B cell (primary cell): ENCODE data around the gene RASAL3. TPM values are rescaled to one million over a fixed set of nuclear protein-coding genes. Genes with fewer than 3 reads are reported as not detected.

Experiments
- ATAC-seq: fragments of 200-7000 bp; cut with Tn5 transposase; one replicate; pipeline ENCODE4 v1.10.0; 2021; ENCODE audit warnings: low read depth, mild to moderate bottlenecking, moderate number of reproducible peaks, moderate library complexity
- CTCF ChIA-PET: fragments of 350-600 bp; sonication (Branson Sonifier 250); formaldehyde crosslinking; loops from one replicate; lab custom pipeline; 2021; ENCODE audit warnings: antibody characterized with exemption, inconsistent platforms; lab: Charles Lee
- POLR2A ChIA-PET: fragments of 350-600 bp; sonication (Branson Sonifier 250); formaldehyde crosslinking; loops from one replicate; lab custom pipeline; 2021; ENCODE audit warnings: antibody characterized with exemption; lab: Charles Lee
- DNase-seq: peaks from one replicate; pipeline ENCODE4 v3.0.0; 2013
- H2AFZ ChIP-seq: 2 replicates; pipeline ENCODE4 v1.6.1; 2012; ENCODE audit warnings: mild to moderate bottlenecking, low read depth, low read length; ENCODE audit not compliant: insufficient read depth, poor library complexity, severe bottlenecking
- H3K27ac ChIP-seq, 2 donors: 1 replicate in 1 of 2; 2 replicates in 1 of 2; pipeline ENCODE4 v1.5.1; 2012 to 2013; ENCODE audit warnings: low read length in 2 of 2, mild to moderate bottlenecking in 2 of 2, moderate library complexity in 1 of 2
- H3K27me3 ChIP-seq, 4 experiments: fragments of 200-600 bp in 1 of 4; sonication (generic) in 1 of 4; replicated peaks in 1 of 4; 1 replicate in 2 of 4; 2 replicates in 2 of 4; pipeline versions ENCODE4 v1.6.1 to v1.7.0; 2013 to 2016; ENCODE audit warnings: low read length in 3 of 4, mild to moderate bottlenecking in 2 of 4, mixed read lengths in 1 of 4, moderate library complexity in 1 of 4; ENCODE audit not compliant: insufficient read depth in 4 of 4, control insufficient read depth in 3 of 4; ENCODE audit errors: control extremely low read depth in 1 of 4
- H3K36me3 ChIP-seq, 2 experiments: replicated peaks in 1 of 2; 1 replicate in 1 of 2; 2 replicates in 1 of 2; pipeline versions ENCODE4 v1.6.1 to v1.7.1; 2013; ENCODE audit warnings: low read length in 1 of 2; ENCODE audit not compliant: insufficient read depth in 2 of 2, control insufficient read depth in 1 of 2; ENCODE audit errors: control extremely low read depth in 1 of 2, extremely low read depth in 1 of 2
- H3K4me1 ChIP-seq, 2 donors: fragments of 200-600 bp in 1 of 2; sonication (generic) in 1 of 2; 1 replicate in 1 of 2; 2 replicates in 1 of 2; pipeline versions ENCODE4 v1.5.1 to v1.6.1; 2013 to 2017; ENCODE audit warnings: low read length in 2 of 2; ENCODE audit not compliant: control insufficient read depth in 2 of 2, insufficient read depth in 2 of 2
- H3K4me2 ChIP-seq: replicated peaks from 2 replicates; pipeline ENCODE3; 2012; ENCODE audit warnings: mild to moderate bottlenecking, low read depth, low read length; ENCODE audit not compliant: poor library complexity, severe bottlenecking
- H3K4me3 ChIP-seq, 5 experiments: fragments of 200-600 bp in 1 of 5; sonication (generic) in 1 of 5; 1 replicate in 3 of 5; 2 replicates in 2 of 5; pipeline versions ENCODE4 v1.5.1 to v1.7.0; 2011 to 2016; ENCODE audit warnings: low read length in 4 of 5, mild to moderate bottlenecking in 4 of 5, low read depth in 2 of 5, control low read depth in 1 of 5, moderate library complexity in 1 of 5; ENCODE audit not compliant: insufficient read depth in 1 of 5; ENCODE audit errors: control extremely low read depth in 1 of 5, extremely low read depth in 1 of 5
- H3K79me2 ChIP-seq: fragments of 200-600 bp; sonication (generic); one replicate; pipeline ENCODE4 v1.6.0; 2016; ENCODE audit warnings: low read length; ENCODE audit not compliant: control insufficient read depth, insufficient read depth
- H3K9ac ChIP-seq: fragments of 200-600 bp; sonication (generic); 2 replicates; pipeline ENCODE4 v1.6.1; 2017; ENCODE audit warnings: mild to moderate bottlenecking, low read length, moderate library complexity
- H3K9me3 ChIP-seq, 3 donors: one replicate each; pipeline versions ENCODE4 v1.6.1 to v1.7.1; 2013; ENCODE audit warnings: low read length in 2 of 3; ENCODE audit not compliant: control insufficient read depth in 2 of 3, insufficient read depth in 1 of 3; ENCODE audit errors: control extremely low read depth in 1 of 3
- H4K20me1 ChIP-seq: 2 replicates; pipeline ENCODE4 v1.6.0; 2012; ENCODE audit warnings: mild to moderate bottlenecking, low read length; ENCODE audit not compliant: insufficient read depth, control insufficient read depth, poor library complexity, severe bottlenecking
- H3K27ac Mint-ChIP-seq: one replicate; pipeline ENCODE4 v1.8.0; 2021; ENCODE audit warnings: mixed read lengths
- H3K27me3 Mint-ChIP-seq: one replicate; pipeline ENCODE4 v1.8.0; 2021; ENCODE audit warnings: mixed read lengths
- H3K4me1 Mint-ChIP-seq: one replicate; pipeline ENCODE4 v1.8.0; 2021; ENCODE audit warnings: mixed read lengths
- H3K4me3 Mint-ChIP-seq: one replicate; pipeline ENCODE4 v1.8.0; 2021; ENCODE audit warnings: mixed read lengths
- H3K9me3 Mint-ChIP-seq: one replicate; pipeline ENCODE4 v1.8.0; 2022; ENCODE audit warnings: mixed read lengths; ENCODE audit not compliant: insufficient read depth
- CTCF ChIP-seq: fragments of 200-600 bp; IDR thresholded peaks from one replicate; pipeline ENCODE4 v1.8.0; 2022; ENCODE audit warnings: antibody characterized with exemption, mild to moderate bottlenecking
- EZH2 ChIP-seq: IDR thresholded peaks from 2 replicates; pipeline ENCODE4 v1.6.1; 2012; ENCODE audit warnings: borderline replicate concordance, low read depth, mild to moderate bottlenecking, moderate library complexity, low read length; ENCODE audit not compliant: insufficient read depth, poor library complexity, severe bottlenecking
- WGBS: methylation state at CpG from one replicate; pipeline ENCODE4 v1.1.5; 2013; ENCODE audit warnings: missing lambda C conversion rate; ENCODE audit not compliant: insufficient coverage; 5-methylcytosine and 5-hydroxymethylcytosine counted together
- intact Hi-C: fragments of 100-400 bp; cut with micrococcal nuclease; formaldehyde crosslinking; loops from one replicate; pipeline ENCODE4 v1.10.0; 2022
- polyA plus RNA-seq: library from polyadenylated mRNA; depleted of rRNA; stranded (reverse); fragments of >200 nt; gene quantifications from 2 replicates; pipeline ENCODE4 v1.2.3, GENCODE V29; 2012
- total RNA-seq, 2 donors: library from RNA; stranded (reverse); fragments of 120-200 nt in 1 of 2; gene quantifications; 1 replicate in 1 of 2; 2 replicates in 1 of 2; pipeline versions ENCODE4 v1.2.3 to v1.2.4, GENCODE V29; 2013 to 2022

The RASAL3 gene
- total and polyA plus RNA-seq, 2 donors (not counting 1 experiment from before 2014, with no cell fraction given) = 95.3 to 154 TPM

GRCh38 chr19:15418231-15418578 is 46.1 kb downstream of the RASAL3 start:
- peaks cover 0 to 23% of the 10 kb centered on the region in 2 experiments for H3K36me3 ChIP-seq
- ChIA-PET CTCF (interaction anchor here (1.3 to 7.9 kb wide), 9 partner anchors 14 to 241 kb away, joined by 3 to 145 read pairs (median 10); partner anchors contain the start of gene AKAP8), POLR2A (interaction anchor here (1.4 to 3.7 kb wide), 4 partner anchors 16 to 138 kb away, joined by 10 to 38 read pairs (median 14); partner anchors contain the start of gene AKAP8)
- H3K27ac ChIP-seq = peak overlapping the region; percentile 68 to 85
- peak overlapping the region; percentile 88 for H3K4me2 ChIP-seq
- H3K27ac Mint-ChIP-seq = peak overlapping the region; percentile 100
- H3K4me1 ChIP-seq = peaks cover 18 to 28% of the 10 kb centered on the region in 2 donors
- TF ChIP-seq CTCF = no peak
- TF ChIP-seq EZH2 = no peak
- peak overlapping the region; percentile 95 for H3K9ac ChIP-seq
- intact Hi-C loops = loop anchor here (2.0 kb wide), 1 partner anchor 83 kb away; no protein-coding TSS in a partner anchor
- H3K27me3 Mint-ChIP-seq = no peaks in the 10 kb centered on the region
- H3K4me1 Mint-ChIP-seq = peaks cover 45% of the 10 kb centered on the region
- H4K20me1 ChIP-seq = peaks cover 45% of the 10 kb centered on the region
- H3K4me3 ChIP-seq = peak overlapping the region; percentile 30 to 97 (median 91)
- WGBS = 3% methylated on average over 14 of the region's 16 CpGs
- H3K9me3 Mint-ChIP-seq = no peaks in the 10 kb centered on the region
- DNase-seq (no peak), ATAC-seq (no peak)
- peak overlapping the region; percentile 100 for H3K4me3 Mint-ChIP-seq
- H3K27me3 ChIP-seq = no peaks in the 10 kb centered on the region
- peaks cover 55% of the 10 kb centered on the region for H3K79me2 ChIP-seq
- peak overlapping the region; percentile 78 for H2AFZ ChIP-seq
- peaks cover 0 to 5% (median 0%) of the 10 kb centered on the region in 3 donors for H3K9me3 ChIP-seq

GRCh38 chr19:15417699-15418098 is 46.6 kb downstream of the RASAL3 start:
- 23% methylated on average over 7 of the region's 9 CpGs for whole genome bisulfite sequencing
- peak overlapping the region; percentile 30 to 97 (median 91) for H3K4me3 ChIP-seq

More at GRCh38 chr19:15417699-15418098, 46.6 kb downstream of the RASAL3 start:
- H3K4me3 Mint-ChIP-seq = peak overlapping the region; percentile 100
- ChIA-PET POLR2A (interaction anchor here (3.7 kb wide), 1 partner anchor 38 kb away, joined by 38 read pairs; the partner anchor contains the start of gene AKAP8), CTCF (interaction anchor here (1.0 to 7.9 kb wide), 4 partner anchors 38 to 136 kb away, joined by 3 to 145 read pairs (median 18); partner anchors contain the start of gene AKAP8)
- H4K20me1 ChIP-seq = peaks cover 50% of the 10 kb centered on the region
- peak overlapping the region; percentile 78 for H2AFZ ChIP-seq
- no peaks in the 10 kb centered on the region for H3K27me3 ChIP-seq
- H3K27ac ChIP-seq = peak overlapping the region; percentile 68 to 85
- TF ChIP-seq EZH2 = no peak
- TF ChIP-seq CTCF = no peak
- peaks cover 18 to 33% of the 10 kb centered on the region in 2 donors for H3K4me1 ChIP-seq
- H3K9me3 Mint-ChIP-seq = no peaks in the 10 kb centered on the region
- peak overlapping the region; percentile 88 for H3K4me2 ChIP-seq
- peak overlapping the region; percentile 95 for H3K9ac ChIP-seq
- DNase-seq (no peak), ATAC-seq (no peak)
- intact Hi-C loops = loop anchor here (2.0 kb wide), 1 partner anchor 83 kb away; no protein-coding TSS in a partner anchor
- H3K27ac Mint-ChIP-seq = peak overlapping the region; percentile 100
- peaks cover 0 to under 1% (median 0%) of the 10 kb centered on the region in 3 donors for H3K9me3 ChIP-seq
- peaks cover 60% of the 10 kb centered on the region for H3K79me2 ChIP-seq
- peaks cover 50% of the 10 kb centered on the region for H3K4me1 Mint-ChIP-seq
- no peaks in the 10 kb centered on the region for H3K27me3 Mint-ChIP-seq
- H3K36me3 ChIP-seq = peaks cover 0 to 26% of the 10 kb centered on the region in 2 experiments
